HG03025 (cell line): ENCODE data around the gene SKIC3.

Experiments used
- ATAC-seq: cut with Tn5 transposase; IDR thresholded peaks from one replicate; pipeline ENCODE4 v1.9.1; 2021; ENCODE audit warnings: mild to moderate bottlenecking, moderate library complexity; ENCODE audit not compliant: unreplicated experiment, low FRiP score

The SKIC3 gene

DNA sequence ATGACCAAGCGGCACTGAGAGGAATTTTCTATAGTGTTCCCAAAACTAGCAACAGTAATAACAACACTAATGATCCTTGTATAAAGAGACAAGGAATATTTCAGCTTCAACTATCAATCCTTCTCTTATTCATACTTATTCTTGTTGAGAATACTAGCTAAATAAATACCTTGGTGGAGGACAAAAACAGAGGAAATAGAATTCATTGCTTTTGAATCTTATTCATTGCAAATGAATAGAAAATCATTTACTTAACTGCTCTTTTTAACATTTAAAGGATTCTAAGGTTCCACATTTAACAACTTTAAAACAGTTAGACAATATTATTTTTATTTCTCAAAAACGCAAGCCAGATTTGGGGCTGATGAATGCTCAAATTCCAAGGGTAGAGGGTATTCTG, 22.4 kb downstream of the SKIC3 start:
- ATAC-seq, result no peak

DNA sequence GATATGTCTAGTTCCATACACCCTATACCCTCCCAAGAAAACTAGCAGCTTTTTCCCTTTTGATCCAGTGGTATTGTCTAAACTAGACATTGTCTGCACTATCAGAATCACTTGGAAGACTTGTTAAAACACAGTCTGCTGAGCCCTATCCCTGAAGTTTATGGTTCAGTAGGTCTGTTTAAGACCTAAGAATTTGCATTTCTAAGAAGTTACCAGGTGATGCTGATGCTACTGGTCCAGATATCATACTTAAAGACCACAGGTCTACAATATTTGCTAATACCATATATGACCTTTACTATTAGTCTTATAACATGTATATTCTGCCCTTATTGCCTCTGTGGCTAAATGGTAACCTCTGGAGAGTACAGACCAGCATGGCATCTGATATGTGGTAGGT, 23.3 kb downstream of the SKIC3 start:
- ATAC-seq, result no peak

DNA sequence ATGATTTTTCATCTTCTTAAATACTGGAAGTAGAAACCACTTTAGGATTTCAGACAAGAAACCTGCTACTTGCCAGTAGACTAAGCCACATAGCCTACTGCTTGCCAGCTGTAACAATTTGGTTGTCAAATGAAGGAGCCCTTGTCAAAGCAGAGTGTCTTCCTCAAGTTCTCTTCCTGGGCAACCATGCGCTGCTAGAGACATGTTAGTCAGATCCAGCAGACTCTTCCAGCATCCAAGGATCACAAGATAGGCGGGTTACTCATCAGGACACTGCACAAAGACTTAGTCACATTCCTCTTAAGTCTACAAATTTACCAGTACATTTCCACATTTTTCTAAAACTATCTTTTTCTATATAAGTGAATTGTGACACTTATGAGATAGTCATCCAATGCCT, 24.4 kb downstream of the SKIC3 start:
- ATAC-seq, result no peak

DNA sequence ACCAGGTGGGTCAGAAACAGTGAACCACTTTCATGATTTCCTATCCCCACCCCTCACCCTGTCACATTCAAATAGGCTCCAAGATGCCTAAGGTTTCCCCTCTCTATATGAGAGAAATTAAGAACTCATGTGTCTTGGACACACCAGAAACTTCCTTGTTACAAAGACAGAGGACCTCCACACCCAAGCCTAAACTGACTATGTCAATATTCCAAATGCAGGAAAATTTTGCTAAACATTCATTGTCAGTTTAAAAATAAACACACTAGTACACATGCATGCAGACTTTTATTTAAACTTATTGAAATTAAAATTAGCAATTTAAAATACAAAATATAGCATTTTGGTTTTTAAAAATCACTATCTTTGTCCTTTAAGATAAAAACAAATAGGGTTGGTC, 26.2 kb downstream of the SKIC3 start:
- ATAC-seq, result no peak

DNA sequence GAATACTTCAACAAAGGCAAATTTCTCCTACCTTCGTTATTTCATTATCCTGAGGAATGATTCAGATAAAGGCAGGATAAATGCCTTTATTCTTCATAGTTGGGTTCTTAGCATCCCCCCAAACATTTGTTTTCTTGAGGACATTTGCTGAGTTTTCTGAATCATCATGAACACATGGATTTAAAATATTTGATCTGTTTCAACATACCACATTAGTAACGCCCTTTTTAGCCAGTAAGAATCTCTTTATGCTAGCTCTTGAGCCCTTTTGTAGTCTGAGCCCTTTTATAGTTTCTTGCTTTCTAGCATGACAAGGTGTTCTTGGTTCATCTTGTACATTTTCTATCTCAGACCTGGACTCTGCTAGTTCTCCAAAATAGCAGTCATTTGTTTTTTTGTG, 27.9 kb downstream of the SKIC3 start:
- no peak for ATAC-seq

DNA sequence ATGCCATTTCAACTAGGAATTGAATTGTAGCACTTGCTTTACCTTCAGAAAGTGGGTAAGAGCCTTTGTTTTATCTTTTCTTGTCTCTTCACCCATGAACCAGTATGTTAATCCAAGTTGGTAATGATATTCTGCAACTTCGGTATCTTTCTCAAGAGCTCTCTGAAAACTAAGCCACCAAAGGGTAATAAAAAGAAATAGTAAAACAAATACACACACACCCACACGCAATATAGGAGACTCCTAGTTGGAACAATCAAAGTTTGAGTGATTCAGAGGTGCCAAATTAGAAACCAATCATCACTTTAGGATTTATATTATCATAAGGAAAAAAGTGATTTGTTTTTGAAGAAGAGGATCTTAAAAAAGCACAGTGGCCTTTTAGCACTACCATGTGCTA, 30.4 kb downstream of the SKIC3 start:
- ATAC-seq, result no peak

DNA sequence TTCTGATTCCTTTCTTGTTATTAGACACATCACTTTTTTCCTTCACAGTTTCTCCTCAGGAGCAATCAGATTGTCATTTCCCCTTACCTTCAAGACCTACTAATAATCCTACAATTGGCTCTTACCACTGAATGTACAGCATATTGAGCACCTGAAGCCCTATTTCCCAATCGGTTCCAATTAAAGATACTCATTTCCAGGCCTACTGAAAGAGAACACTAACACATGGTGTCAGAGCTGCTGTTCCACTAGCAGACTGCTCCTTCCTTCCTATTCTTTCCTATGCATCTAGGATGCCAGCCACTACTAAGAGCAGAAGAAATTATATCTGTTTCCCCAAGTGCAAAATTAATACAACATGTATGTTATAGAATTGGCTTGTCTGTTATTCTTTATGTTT, 34.6 kb downstream of the SKIC3 start:
- no peak for ATAC-seq

DNA sequence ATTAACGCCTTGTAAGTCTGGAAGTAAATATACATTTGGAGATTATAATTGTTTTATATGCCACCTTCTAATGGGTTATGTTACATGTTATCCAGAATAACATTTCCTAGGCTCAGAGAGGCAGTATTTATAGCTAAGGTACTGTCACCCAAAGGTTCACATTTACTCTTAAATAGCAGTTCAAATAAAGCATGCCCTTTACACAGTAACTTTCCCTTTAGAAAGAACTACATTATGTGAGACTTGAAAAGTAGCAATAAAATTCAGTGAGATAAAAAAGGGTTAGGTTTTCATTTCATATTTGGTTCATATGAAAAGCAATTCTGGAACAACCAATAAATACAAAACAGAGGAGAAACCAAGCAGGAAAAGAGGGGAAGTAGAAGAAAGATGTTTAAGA, 35.1 kb downstream of the SKIC3 start:
- ATAC-seq, result no peak

DNA sequence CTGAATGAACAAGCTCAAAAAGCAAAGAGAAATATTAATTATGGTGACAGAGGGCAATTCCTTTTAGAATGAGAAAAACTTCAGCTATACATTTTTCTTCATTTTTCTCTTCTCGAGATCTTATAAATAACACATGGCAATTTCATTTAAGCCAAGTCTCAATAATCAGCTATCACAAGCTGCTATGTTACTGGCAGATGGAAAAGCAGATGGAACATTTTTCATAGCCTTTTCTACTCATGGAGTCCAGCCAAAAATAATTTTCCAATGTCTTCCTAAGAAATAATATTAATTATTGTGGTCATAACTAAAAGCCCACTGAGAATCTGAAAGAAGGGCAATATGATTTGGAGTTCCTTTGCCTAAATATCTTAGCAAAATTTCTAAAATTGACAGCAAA, 35.6 kb downstream of the SKIC3 start:
- no peak for ATAC-seq

DNA sequence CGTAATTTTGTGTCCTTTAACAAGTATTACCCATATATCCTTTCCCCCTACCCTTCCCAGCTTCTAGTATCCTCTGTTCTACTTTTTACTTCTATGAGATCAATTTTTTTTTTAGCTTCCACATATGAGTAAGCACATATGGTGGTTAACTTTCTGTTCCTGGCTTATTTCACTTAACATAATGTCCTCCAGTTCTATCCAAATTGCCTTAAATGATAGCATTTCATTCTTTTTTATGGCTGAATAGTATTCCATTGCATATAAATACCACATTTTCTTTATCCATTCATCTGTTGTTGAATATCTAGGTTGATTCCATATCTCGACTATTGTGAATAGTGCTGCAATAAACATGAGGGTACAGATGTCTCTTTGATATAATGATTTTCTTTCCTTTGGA, 36.4 kb downstream of the SKIC3 start:
- no peak for ATAC-seq

DNA sequence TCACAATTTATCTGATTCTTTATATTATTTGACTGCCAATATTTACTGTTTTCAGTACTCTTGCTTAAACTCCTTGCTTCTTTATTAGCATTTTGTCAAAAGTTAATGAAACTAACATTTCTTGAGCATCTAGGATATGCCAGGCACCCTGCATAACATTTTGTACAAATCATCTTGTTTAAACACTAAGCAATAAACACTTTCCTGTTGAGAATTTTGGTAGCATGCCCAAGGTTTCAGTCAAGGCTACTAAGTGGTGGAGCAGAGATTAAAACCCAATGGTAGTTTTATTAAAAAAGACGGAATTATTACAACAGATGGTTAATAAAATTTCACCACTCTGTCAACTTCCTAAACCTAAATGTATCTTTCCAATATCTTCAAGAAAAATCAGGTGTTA, 43.2 kb downstream of the SKIC3 start:
- no peak for ATAC-seq

DNA sequence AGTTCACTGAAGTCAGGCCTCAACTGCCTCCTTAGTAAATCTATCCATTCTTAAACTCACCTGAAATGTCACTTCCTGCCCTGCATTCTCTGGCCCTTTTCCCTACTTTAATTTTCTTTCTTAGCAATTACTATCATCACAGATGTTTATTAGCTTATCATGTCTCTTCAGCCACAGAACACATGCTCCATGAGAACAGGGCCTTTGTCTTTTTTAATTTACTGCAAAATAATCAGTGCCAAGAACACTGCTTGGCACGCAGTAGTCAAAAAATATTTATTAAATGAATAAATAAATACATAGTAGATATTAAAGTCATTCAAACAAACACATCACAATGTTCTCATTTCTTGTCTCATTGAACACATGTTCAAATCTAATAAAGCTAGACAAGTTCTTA, 46.2 kb downstream of the SKIC3 start:
- ATAC-seq, result no peak
